ENCODE measurements around the gene KIF9. TPM values are rescaled to one million over a fixed set of nuclear protein-coding genes. Genes with fewer than 3 reads are reported as not detected.

Gene KIF9
- total RNA-seq, 1 donor from 2014 or later = 4.3 TPM

- H3K4me3 Mint-ChIP-seq (ENCODE audit: unreplicated experiment) = no peak overlapping the region
- H3K27ac Mint-ChIP-seq (ENCODE audit: unreplicated experiment) = no peak overlapping the region
- H3K36me3 Mint-ChIP-seq (ENCODE audit: low read depth) = peaks cover 15% of the 10 kb centered on the region
- DNase-seq (ENCODE audit: low spot score) = no peak
- no peak for TF ChIP-seq CTCF (IDR thresholded peaks at IDR 0.05)
- no peaks in the 10 kb centered on the region for H3K4me1 Mint-ChIP-seq (ENCODE audit: low read depth)
- no peaks in the 10 kb centered on the region for H3K27me3 Mint-ChIP-seq (ENCODE audit: low read depth)
- H3K9me3 Mint-ChIP-seq (ENCODE audit: low read depth) = no peaks in the 10 kb centered on the region
Measured at GRCh38 chr3:47306022-47306421, 23.4 kb upstream of the KIF9 start.

- peaks cover 12% of the 10 kb centered on the region for H3K36me3 Mint-ChIP-seq (ENCODE audit: low read depth)
- DNase-seq (ENCODE audit: low spot score) = no peak
- TF ChIP-seq CTCF (IDR thresholded peaks at IDR 0.05) = no peak
- H3K4me1 Mint-ChIP-seq (ENCODE audit: low read depth) = no peaks in the 10 kb centered on the region
- no peak overlapping the region for H3K27ac Mint-ChIP-seq (ENCODE audit: unreplicated experiment)
- no peaks in the 10 kb centered on the region for H3K27me3 Mint-ChIP-seq (ENCODE audit: low read depth)
- no peaks in the 10 kb centered on the region for H3K9me3 Mint-ChIP-seq (ENCODE audit: low read depth)
- no peak overlapping the region for H3K4me3 Mint-ChIP-seq (ENCODE audit: unreplicated experiment)
Measured at GRCh38 chr3:47301456-47301855, 18.9 kb upstream of the KIF9 start.

GRCh38 chr3:47299381-47300318 is 17.1 kb upstream of the KIF9 start:
- H3K4me3 Mint-ChIP-seq (ENCODE audit: unreplicated experiment) = no peak overlapping the region
- no peaks in the 10 kb centered on the region for H3K4me1 Mint-ChIP-seq (ENCODE audit: low read depth)
- H3K27ac Mint-ChIP-seq (ENCODE audit: unreplicated experiment) = no peak overlapping the region
- no peak for DNase-seq (ENCODE audit: low spot score)
- TF ChIP-seq CTCF (IDR thresholded peaks at IDR 0.05) = no peak
- H3K9me3 Mint-ChIP-seq (ENCODE audit: low read depth) = no peaks in the 10 kb centered on the region
- peaks cover 12% of the 10 kb centered on the region for H3K36me3 Mint-ChIP-seq (ENCODE audit: low read depth)
- H3K27me3 Mint-ChIP-seq (ENCODE audit: low read depth) = no peaks in the 10 kb centered on the region

GRCh38 chr3:47298439-47298838 is 15.8 kb upstream of the KIF9 start:
- Mint-ChIP-seq H3K4me3 (ENCODE audit: unreplicated experiment) (no peak overlapping the region), H3K4me1 (ENCODE audit: low read depth) (no peaks in the 10 kb centered on the region)

More at GRCh38 chr3:47298439-47298838, 15.8 kb upstream of the KIF9 start:
- H3K27me3 Mint-ChIP-seq (ENCODE audit: low read depth) = no peaks in the 10 kb centered on the region
- no peak overlapping the region for H3K27ac Mint-ChIP-seq (ENCODE audit: unreplicated experiment)
- H3K36me3 Mint-ChIP-seq (ENCODE audit: low read depth) = peaks cover 12% of the 10 kb centered on the region
- no peak for TF ChIP-seq CTCF (IDR thresholded peaks at IDR 0.05)
- no peaks in the 10 kb centered on the region for H3K9me3 Mint-ChIP-seq (ENCODE audit: low read depth)
- DNase-seq (ENCODE audit: low spot score) = no peak

Data from chondrocyte (in vitro differentiated cells).